Measurements from ENCODE around the gene TOP3A.
A peak's percentile ranks its signal among the peaks of the same experiment; 100 is the strongest.

DNA sequence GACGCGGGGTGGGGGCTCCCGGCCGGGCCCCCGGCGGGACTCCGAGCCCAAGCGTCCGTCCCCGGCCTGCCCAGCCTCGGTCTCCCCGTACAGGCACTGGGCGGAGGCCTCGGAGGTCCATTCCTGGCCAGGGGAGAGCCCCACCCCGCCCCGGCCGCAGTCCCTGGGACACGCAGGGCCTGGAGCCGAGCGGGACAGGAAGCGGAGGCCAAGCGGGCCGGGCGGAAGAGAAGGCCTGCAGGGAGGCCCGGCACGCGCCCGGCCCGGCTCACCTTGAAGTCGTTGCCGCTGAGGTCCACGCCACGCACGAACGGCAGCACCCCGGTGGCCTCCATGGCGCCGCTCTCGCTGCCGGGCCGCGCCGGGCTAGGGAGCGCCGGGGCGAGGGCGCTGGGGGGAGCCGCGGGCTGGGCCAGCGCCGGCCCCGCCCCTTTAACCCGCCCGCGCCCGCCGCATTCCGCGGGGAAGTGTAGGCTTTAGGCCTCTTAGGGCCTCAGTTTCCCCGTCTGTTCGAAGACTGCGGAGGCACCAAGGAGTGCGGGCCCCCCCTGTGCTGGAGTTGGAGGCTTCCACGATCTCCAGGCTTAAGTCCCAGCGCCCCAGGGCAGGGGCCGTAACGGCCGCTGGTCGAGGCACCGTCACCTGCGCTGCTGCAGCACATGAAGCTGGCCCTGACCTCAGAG is 56.3 kb downstream of the TOP3A start, which contains the start of gene FLII:
- TF ChIP-seq CTCF (CRISPR knock-in tag; IDR thresholded peaks at IDR 0.05) (no peak), JUND (CRISPR knock-in tag; IDR thresholded peaks at IDR 0.05) (no peak), ADNP (CRISPR knock-in tag; IDR thresholded peaks at IDR 0.05) (no peak), ZSCAN31 (CRISPR knock-in tag; IDR thresholded peaks at IDR 0.05; ENCODE audit: low read depth) (peak; percentile 72; the same call in 1 of the 2 replicates), RELA (CRISPR knock-in tag; IDR thresholded peaks at IDR 0.05) (no peak), THAP11 (CRISPR knock-in tag; IDR thresholded peaks at IDR 0.05) (no peak), ZNF747 (CRISPR knock-in tag; IDR thresholded peaks at IDR 0.05; ENCODE audit: borderline replicate concordance) (no peak)
- TF ChIP-seq, protein P1, sequence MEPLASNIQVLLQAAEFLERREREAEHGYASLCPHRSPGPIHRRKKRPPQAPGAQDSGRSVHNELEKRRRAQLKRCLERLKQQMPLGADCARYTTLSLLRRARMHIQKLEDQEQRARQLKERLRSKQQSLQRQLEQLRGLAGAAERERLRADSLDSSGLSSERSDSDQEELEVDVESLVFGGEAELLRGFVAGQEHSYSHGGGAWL (CRISPR knock-in tag; IDR thresholded peaks at IDR 0.05), result peak; percentile 39; the same call in 1 of the 2 replicates

All from HepG2 (cell line).